ENCODE results near the gene CEACAM5.

CEACAM5 gene

GRCh38 chr19:41708481-41708880, at the start of gene CEACAM5:
CEACAM5 (plus strand) TSS chr19:41708626; CDS start chr19:41708732, 106 bp downstream.
- DNase-seq, result peak; percentile 5

GRCh38 chr19:41666075-41666474, 42.4 kb upstream of the CEACAM5 start:
- DNase-seq, result no peak

- no peak for DNase-seq
Observed at GRCh38 chr19:41668315-41668714, 40.1 kb upstream of the CEACAM5 start.

- DNase-seq, result no peak
Observed at GRCh38 chr19:41670755-41671154, 37.7 kb upstream of the CEACAM5 start.

GRCh38 chr19:41671486-41671885, 36.9 kb upstream of the CEACAM5 start:
- DNase-seq, result no peak

GRCh38 chr19:41682437-41682836, 26.0 kb upstream of the CEACAM5 start:
- no peak for DNase-seq

GRCh38 chr19:41687419-41687818, 21.0 kb upstream of the CEACAM5 start:
- DNase-seq, result no peak

GRCh38 chr19:41688098-41688497, 20.3 kb upstream of the CEACAM5 start, which contains the start of gene CEACAM7:
CEACAM7 (minus strand) TSS chr19:41688270; CDS start chr19:41688165, 105 bp downstream.
- DNase-seq, result no peak

GRCh38 chr19:41688687-41689086, 19.7 kb upstream of the CEACAM5 start:
- no peak for DNase-seq

- DNase-seq, result no peak
Observed at GRCh38 chr19:41689993-41690800, 18.2 kb upstream of the CEACAM5 start.

- no peak for DNase-seq
Observed at GRCh38 chr19:41690801-41691065, 17.7 kb upstream of the CEACAM5 start.

GRCh38 chr19:41691268-41691970, 17.0 kb upstream of the CEACAM5 start:
- DNase-seq, result no peak

- DNase-seq, result no peak
Observed at GRCh38 chr19:41694196-41694595, 14.2 kb upstream of the CEACAM5 start.

GRCh38 chr19:41694831-41695635, 13.4 kb upstream of the CEACAM5 start:
- no peak for DNase-seq

GRCh38 chr19:41695745-41696144, 12.7 kb upstream of the CEACAM5 start:
- DNase-seq, result no peak

- DNase-seq, result peak; percentile 18
Observed at GRCh38 chr19:41696402-41697197, 11.8 kb upstream of the CEACAM5 start.

GRCh38 chr19:41697198-41697855, 11.1 kb upstream of the CEACAM5 start:
- no peak for DNase-seq

- DNase-seq, result peak; percentile 11
Observed at GRCh38 chr19:41698746-41699230, 9.6 kb upstream of the CEACAM5 start.

GRCh38 chr19:41699231-41699967, 9.0 kb upstream of the CEACAM5 start:
- DNase-seq, result no peak

- DNase-seq, result no peak
Observed at GRCh38 chr19:41699968-41700323, 8.5 kb upstream of the CEACAM5 start.

All from RPMI8226 (cell line).